Liver (tissue), 9 donors: Measurements from ENCODE around the gene GUK1. TPM values are rescaled to one million over a fixed set of nuclear protein-coding genes. Genes with fewer than 3 reads are reported as not detected.

Source experiments
- DNase-seq: peaks from one replicate; pipeline ENCODE4 v3.0.0-alpha.2; 2017; ENCODE audit warnings: low spot score
- H3K27ac ChIP-seq, 2 donors: one replicate each; pipeline ENCODE4 v1.7.0; 2013; ENCODE audit warnings: inconsistent platforms in 2 of 2, low read length in 2 of 2, control low read depth in 1 of 2, low read depth in 1 of 2, mild to moderate bottlenecking in 1 of 2
- H3K27me3 ChIP-seq, 4 donors: one replicate each; pipeline versions ENCODE4 v1.6.1 to v1.7.0; 2013; ENCODE audit warnings: low read length in 3 of 4, inconsistent platforms in 1 of 4, mild to moderate bottlenecking in 1 of 4, moderate library complexity in 1 of 4; ENCODE audit not compliant: control insufficient read depth in 4 of 4, insufficient read depth in 4 of 4
- H3K36me3 ChIP-seq, 4 donors: one replicate each; pipeline versions ENCODE4 v1.6.1 to v1.7.0; 2013; ENCODE audit warnings: low read length in 3 of 4, mild to moderate bottlenecking in 3 of 4, low read depth in 1 of 4, moderate library complexity in 1 of 4; ENCODE audit not compliant: control insufficient read depth in 4 of 4, insufficient read depth in 3 of 4
- H3K4me1 ChIP-seq, 4 donors: one replicate each; pipeline versions ENCODE4 v1.6.1 to v1.7.0; 2013; ENCODE audit warnings: low read length in 3 of 4, mild to moderate bottlenecking in 3 of 4, moderate library complexity in 1 of 4; ENCODE audit not compliant: control insufficient read depth in 4 of 4, insufficient read depth in 4 of 4
- H3K4me3 ChIP-seq, 3 donors: one replicate each; pipeline versions ENCODE4 v1.6.1 to v1.7.0; 2013; ENCODE audit warnings: low read length in 3 of 3, control low read depth in 1 of 3, low read depth in 1 of 3, mild to moderate bottlenecking in 1 of 3
- H3K9ac ChIP-seq, 2 donors: one replicate each; pipeline ENCODE4 v1.7.0; 2013; ENCODE audit warnings: low read length in 2 of 2, mild to moderate bottlenecking in 2 of 2, moderate library complexity in 2 of 2, control low read depth in 1 of 2, low read depth in 1 of 2
- H3K9me3 ChIP-seq, 4 donors: one replicate each; pipeline versions ENCODE4 v1.6.1 to v1.7.0; 2013; ENCODE audit warnings: low read length in 3 of 4; ENCODE audit not compliant: control insufficient read depth in 4 of 4
- CTCF ChIP-seq: fragments of 150-350 bp; IDR thresholded peaks from 2 replicates; pipeline ENCODE4 v1.5.1; 2017; ENCODE audit warnings: improper control_type of control experiment, low read depth, low read length; ENCODE audit not compliant: missing input control
- EGR1 ChIP-seq, 2 donors: IDR thresholded peaks; 2 replicates each; pipeline ENCODE4 v1.6.1; 2016 to 2018; ENCODE audit warnings: antibody characterized with exemption in 2 of 2, low read depth in 2 of 2
- FOXA1 ChIP-seq: IDR thresholded peaks from 2 replicates; pipeline ENCODE4 v1.6.1; 2016; ENCODE audit warnings: antibody characterized with exemption
- FOXA2 ChIP-seq: IDR thresholded peaks from 2 replicates; pipeline ENCODE4 v1.6.1; 2016; ENCODE audit warnings: antibody characterized with exemption
- GABPA ChIP-seq, 2 donors: IDR thresholded peaks in 1 of 2; conservative IDR thresholded peaks in 1 of 2; 2 replicates each; pipeline ENCODE4 v1.6.1; 2016; ENCODE audit warnings: antibody characterized with exemption in 2 of 2, mild to moderate bottlenecking in 1 of 2, moderate library complexity in 1 of 2
- HNF4A ChIP-seq, 2 donors: conservative IDR thresholded peaks; 2 replicates each; pipeline ENCODE4 v1.6.1; 2016; ENCODE audit warnings: antibody characterized with exemption in 2 of 2, mild to moderate bottlenecking in 2 of 2
- JUND ChIP-seq, 2 donors: IDR thresholded peaks; 2 replicates each; pipeline ENCODE4 v1.6.1; 2016; ENCODE audit warnings: antibody characterized with exemption in 2 of 2
- NR2F2 ChIP-seq: IDR thresholded peaks from 2 replicates; pipeline ENCODE4 v1.6.1; 2016; ENCODE audit warnings: antibody characterized with exemption
- RAD21 ChIP-seq, 2 donors: IDR thresholded peaks; 2 replicates each; pipeline ENCODE4 v1.6.1; 2016; ENCODE audit warnings: antibody characterized with exemption in 2 of 2, mild to moderate bottlenecking in 2 of 2
- RXRA ChIP-seq, 2 donors: IDR thresholded peaks; 2 replicates each; pipeline ENCODE4 v1.6.1; 2017 to 2018; ENCODE audit warnings: antibody characterized with exemption in 2 of 2, mild to moderate bottlenecking in 1 of 2
- SP1 ChIP-seq: IDR thresholded peaks from 2 replicates; pipeline ENCODE4 v1.6.1; 2018; ENCODE audit warnings: antibody characterized with exemption, mild to moderate bottlenecking
- TAF1 ChIP-seq: conservative IDR thresholded peaks from 2 replicates; pipeline ENCODE4 v1.6.1; 2016; ENCODE audit warnings: antibody characterized with exemption, mild to moderate bottlenecking
- YY1 ChIP-seq: IDR thresholded peaks from 2 replicates; pipeline ENCODE4 v1.6.1; 2016; ENCODE audit warnings: antibody characterized with exemption, mild to moderate bottlenecking
- ZBTB33 ChIP-seq: IDR thresholded peaks from 2 replicates; pipeline ENCODE4 v1.6.1; 2016; ENCODE audit warnings: antibody characterized with exemption
- WGBS: extraction: QIAGEN DNeasy Blood & Tissue Kit; methylation state at CpG from one replicate; pipeline ENCODE4 v1.1.7; 2013; 5-methylcytosine and 5-hydroxymethylcytosine counted together
- polyA plus RNA-seq, 2 donors: library from polyadenylated mRNA; stranded (reverse) in 1 of 2; unstranded in 1 of 2; fragments of 200-250 nt in 1 of 2; fragments of >200 nt in 1 of 2; fragmentation: Nextera tagmentation in 1 of 2; extraction: Ambion mirVana in 1 of 2; gene quantifications; one replicate each; pipeline versions ENCODE4 v1.2.1 to v1.2.3, GENCODE V29; 2013 to 2015
- total RNA-seq, 2 donors: library from RNA; depleted of rRNA; stranded (reverse); fragments of >200 nt; gene quantifications; one replicate each; pipeline ENCODE4 v1.2.3, GENCODE V29; 2014
- TF ChIP-seq, protein P1 (sequence below): IDR thresholded peaks from 2 replicates; pipeline ENCODE4 v1.6.1; 2016; ENCODE audit warnings: antibody characterized with exemption
- TF ChIP-seq, protein P2 (sequence below): IDR thresholded peaks from 2 replicates; pipeline ENCODE4 v1.6.1; 2016; ENCODE audit warnings: antibody characterized with exemption, mild to moderate bottlenecking
- donor health status: healthy.
- donor health status: healthy.
- donor health status: healthy.
- donor health status: healthy.
- donor health status: healthy.

GUK1 gene
- total and polyA plus RNA-seq, 4 donors = 147 to 251 (median 216) TPM

DNA sequence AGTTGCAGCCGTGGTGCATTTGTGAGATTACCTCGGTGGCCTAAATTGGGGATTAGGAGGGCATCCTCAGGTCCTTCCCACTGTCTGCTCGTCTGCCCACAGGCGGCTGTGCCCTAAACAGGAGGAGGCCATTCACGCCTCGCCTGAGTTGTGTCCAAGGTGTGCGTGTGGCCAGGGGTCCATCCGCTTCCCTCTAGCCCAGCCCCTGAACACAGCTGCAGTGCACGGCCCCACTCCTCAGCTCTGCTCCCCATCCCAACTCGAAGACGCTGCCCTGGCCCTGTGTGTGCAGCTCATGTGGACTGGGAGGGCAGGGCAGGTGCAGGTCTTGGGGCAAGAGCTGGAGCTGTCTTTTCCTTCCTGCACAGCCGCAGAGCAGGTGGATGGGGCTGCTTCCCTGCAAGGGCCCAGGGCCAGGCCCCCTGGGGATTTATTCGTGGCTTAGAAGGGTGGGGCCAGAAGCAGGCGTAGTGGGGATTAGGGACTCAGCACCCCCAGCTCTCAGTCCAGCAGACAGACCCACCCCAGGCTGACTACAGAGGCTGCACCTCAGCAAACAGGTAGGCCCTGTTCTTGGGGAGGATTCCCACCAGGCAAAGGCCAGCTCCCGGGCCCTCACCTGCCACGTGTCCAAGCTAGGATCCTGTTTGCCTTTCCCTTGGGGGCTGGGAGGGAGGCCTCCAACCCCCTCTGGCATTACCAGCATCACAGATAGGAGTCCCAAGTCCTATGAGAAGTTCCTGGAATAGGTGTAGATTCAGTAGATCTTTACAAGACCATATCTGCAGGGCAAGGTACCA, 4.3 kb downstream of the GUK1 start:
- WGBS = 91% methylated on average over 16 of the region's 16 CpGs
- Histone ChIP-seq H3K27me3 (no peaks in the 10 kb centered on the region), H3K27ac (no peak overlapping the region), H3K4me3 (no peak overlapping the region), H3K4me1 (peaks cover 17 to 29% (median 23%) of the 10 kb centered on the region in 4 donors), H3K36me3 (peaks cover 0 to 24% (median 10%) of the 10 kb centered on the region in 4 donors), H3K9me3 (no peaks in the 10 kb centered on the region), H3K9ac (no peak overlapping the region)
- TF ChIP-seq FOXA2 = no peak
- TF ChIP-seq TAF1 = no peak
- TF ChIP-seq RXRA (IDR thresholded peaks at IDR 0.05) = no peak
- no peak for TF ChIP-seq RAD21 (IDR thresholded peaks at IDR 0.05)
- no peak for TF ChIP-seq YY1
- no peak for TF ChIP-seq CTCF
- TF ChIP-seq EGR1 (IDR thresholded peaks at IDR 0.05; ENCODE audit: low read depth in 2 of 2) = no peak
- TF ChIP-seq GABPA (IDR thresholded peaks at IDR 0.05 in 1 of 2, conservative IDR thresholded peaks at IDR 0.05 in 1 of 2) = no peak
- TF ChIP-seq ZBTB33 = no peak
- no peak for TF ChIP-seq SP1
- TF ChIP-seq, protein P1, sequence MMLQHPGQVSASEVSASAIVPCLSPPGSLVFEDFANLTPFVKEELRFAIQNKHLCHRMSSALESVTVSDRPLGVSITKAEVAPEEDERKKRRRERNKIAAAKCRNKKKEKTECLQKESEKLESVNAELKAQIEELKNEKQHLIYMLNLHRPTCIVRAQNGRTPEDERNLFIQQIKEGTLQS = no peak
- TF ChIP-seq NR2F2 = no peak
- TF ChIP-seq, protein P2, sequence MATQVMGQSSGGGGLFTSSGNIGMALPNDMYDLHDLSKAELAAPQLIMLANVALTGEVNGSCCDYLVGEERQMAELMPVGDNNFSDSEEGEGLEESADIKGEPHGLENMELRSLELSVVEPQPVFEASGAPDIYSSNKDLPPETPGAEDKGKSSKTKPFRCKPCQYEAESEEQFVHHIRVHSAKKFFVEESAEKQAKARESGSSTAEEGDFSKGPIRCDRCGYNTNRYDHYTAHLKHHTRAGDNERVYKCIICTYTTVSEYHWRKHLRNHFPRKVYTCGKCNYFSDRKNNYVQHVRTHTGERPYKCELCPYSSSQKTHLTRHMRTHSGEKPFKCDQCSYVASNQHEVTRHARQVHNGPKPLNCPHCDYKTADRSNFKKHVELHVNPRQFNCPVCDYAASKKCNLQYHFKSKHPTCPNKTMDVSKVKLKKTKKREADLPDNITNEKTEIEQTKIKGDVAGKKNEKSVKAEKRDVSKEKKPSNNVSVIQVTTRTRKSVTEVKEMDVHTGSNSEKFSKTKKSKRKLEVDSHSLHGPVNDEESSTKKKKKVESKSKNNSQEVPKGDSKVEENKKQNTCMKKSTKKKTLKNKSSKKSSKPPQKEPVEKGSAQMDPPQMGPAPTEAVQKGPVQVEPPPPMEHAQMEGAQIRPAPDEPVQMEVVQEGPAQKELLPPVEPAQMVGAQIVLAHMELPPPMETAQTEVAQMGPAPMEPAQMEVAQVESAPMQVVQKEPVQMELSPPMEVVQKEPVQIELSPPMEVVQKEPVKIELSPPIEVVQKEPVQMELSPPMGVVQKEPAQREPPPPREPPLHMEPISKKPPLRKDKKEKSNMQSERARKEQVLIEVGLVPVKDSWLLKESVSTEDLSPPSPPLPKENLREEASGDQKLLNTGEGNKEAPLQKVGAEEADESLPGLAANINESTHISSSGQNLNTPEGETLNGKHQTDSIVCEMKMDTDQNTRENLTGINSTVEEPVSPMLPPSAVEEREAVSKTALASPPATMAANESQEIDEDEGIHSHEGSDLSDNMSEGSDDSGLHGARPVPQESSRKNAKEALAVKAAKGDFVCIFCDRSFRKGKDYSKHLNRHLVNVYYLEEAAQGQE = no peak
- no peak for TF ChIP-seq FOXA1
- peak; percentile 40 for DNase-seq

GRCh38 chr1:228144993-228145343, 4.9 kb downstream of the GUK1 start:
- Histone ChIP-seq H3K9me3 (no peaks in the 10 kb centered on the region), H3K36me3 (peaks cover 0 to 24% (median 10%) of the 10 kb centered on the region in 4 donors), H3K27me3 (no peaks in the 10 kb centered on the region), H3K9ac (no peak overlapping the region), H3K4me3 (no peak overlapping the region), H3K27ac (no peak overlapping the region), H3K4me1 (peaks cover 17 to 28% (median 23%) of the 10 kb centered on the region in 4 donors)
- DNase-seq = no peak
- WGBS = 94% methylated on average over 8 of the region's 8 CpGs
- TF ChIP-seq YY1 (no peak), RXRA (IDR thresholded peaks at IDR 0.05) (no peak), JUND (IDR thresholded peaks at IDR 0.05) (no peak), FOXA1 (no peak), GABPA (IDR thresholded peaks at IDR 0.05 in 1 of 2, conservative IDR thresholded peaks at IDR 0.05 in 1 of 2) (no peak), FOXA2 (no peak), RAD21 (IDR thresholded peaks at IDR 0.05) (no peak), ZBTB33 (no peak), HNF4A (conservative IDR thresholded peaks at IDR 0.05) (no peak)
